GM18909 (cell line): ENCODE measurements around the gene POTEJ.
"Not testable (repeated sequence)": the region's sequence is repeated elsewhere in the genome, so short reads cannot be mapped to it uniquely, and the experiment has no call there.

Source experiments
- ATAC-seq: cut with Tn5 transposase; IDR thresholded peaks from one replicate; pipeline ENCODE4 v1.9.1; 2021; ENCODE audit warnings: mild to moderate bottlenecking; ENCODE audit not compliant: unreplicated experiment, poor library complexity

POTEJ gene

DNA sequence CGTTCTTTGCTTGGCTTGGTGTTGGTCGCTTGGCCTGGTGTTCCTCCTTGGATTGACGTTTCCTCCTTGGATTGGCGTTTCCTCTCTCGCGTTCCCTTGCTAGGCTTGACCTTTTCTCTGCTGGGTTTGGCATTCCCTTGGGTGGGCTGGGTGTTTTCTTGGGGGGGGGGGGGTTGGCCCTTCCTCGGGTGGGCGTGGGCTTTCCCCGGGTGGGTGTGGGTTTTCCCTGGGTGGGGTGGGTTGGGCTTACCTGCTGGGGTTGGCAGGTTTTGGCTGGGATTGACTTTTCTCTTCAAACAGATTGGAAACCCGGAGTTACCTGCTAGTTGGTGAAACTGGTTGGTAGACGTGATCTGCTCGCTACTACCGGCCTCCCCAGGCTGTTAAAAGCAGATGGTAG lies at the start of gene POTEJ:
POTEJ (plus strand) TSS at position 301 of the 400 bp plus-strand sequence; CDS start at position 394, 93 bp downstream.
- not testable (repeated sequence) for ATAC-seq

DNA sequence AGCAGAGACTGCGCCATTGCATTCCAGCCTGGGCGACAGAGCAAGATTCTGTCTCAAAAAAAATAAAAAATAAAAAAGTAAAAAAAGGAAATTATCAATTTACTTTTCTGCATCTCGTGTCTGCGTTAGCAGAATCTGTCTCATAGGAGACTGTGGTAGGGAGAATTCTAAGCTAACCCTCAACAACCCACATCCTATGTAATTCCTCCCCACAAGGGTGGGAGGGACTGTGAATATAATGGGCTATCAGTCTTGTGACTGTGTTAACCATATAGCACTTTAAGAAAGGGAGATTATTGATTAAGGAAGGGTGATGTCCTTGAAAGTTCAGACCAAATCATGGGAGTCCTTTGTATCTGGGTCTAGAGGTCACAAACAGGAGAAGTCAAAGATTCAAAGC lies 45.1 kb upstream of the POTEJ start:
- ATAC-seq, result not testable (repeated sequence)

DNA sequence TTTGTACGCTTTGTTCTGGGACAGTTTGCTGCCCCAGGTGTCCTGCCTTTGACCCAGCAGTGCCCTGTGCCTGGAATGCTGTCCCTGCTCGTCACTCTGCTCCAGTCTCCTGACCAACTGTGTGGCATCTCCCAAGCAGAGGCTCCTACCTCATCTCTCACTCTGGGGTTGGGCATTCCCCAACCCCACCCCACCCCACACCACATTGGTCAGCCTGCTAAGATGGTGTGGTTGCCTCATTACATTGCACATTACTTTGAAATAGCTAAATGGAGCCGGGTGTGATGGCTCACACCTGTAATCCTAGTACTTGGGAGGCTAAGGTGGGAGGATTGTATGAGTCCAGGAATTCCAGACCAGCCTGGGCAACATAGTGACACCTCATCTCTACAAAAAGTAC lies 39.3 kb upstream of the POTEJ start:
- not testable (repeated sequence) for ATAC-seq

DNA sequence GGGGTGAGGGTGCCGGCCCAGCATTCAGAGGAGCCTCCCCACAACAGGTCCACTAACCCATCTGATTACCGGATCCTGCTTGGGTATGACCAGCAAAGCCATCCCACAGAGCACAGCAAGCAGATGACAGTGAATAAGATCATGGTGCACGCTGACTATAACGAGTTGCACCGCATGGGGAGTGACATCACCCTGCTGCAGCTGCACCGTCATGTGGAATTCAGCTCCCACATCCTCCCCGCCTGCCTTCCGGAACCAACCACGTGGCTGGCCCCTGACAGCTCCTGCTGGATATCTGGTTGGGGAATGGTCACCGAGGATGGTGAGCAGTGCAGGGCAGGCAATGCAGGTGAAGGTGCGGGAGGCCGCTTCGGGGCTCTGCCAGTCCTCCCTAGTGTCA lies 37.0 kb upstream of the POTEJ start:
- ATAC-seq, result not testable (repeated sequence)

DNA sequence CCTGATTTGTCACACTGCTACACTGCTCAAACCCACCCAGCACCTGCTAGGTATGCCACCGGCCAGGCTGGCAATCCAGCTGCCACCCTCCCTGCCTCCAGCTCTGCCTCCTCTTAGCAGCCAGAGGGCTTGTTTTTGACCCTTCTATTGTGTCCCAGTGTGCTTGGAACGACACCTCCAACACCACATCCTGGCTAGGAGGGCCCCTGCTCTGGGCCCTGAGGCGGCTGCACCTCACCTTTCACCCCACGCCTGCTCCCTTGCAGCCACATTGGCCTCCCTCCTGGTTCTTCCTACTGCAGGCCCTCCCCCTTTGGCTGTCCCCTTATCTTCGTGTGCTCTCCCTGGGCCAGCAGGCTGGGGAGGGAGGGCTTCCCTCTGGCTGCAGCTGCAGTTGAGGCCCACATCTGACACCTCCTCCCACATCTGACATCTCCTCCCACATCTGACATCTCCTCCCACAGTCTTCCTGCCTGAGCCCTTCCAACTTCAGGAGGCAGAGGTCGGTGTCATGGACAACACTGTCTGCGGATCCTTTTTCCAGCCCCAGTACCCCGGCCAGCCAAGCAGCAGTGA lies 34.9 kb upstream of the POTEJ start:
- not testable (repeated sequence) for ATAC-seq

DNA sequence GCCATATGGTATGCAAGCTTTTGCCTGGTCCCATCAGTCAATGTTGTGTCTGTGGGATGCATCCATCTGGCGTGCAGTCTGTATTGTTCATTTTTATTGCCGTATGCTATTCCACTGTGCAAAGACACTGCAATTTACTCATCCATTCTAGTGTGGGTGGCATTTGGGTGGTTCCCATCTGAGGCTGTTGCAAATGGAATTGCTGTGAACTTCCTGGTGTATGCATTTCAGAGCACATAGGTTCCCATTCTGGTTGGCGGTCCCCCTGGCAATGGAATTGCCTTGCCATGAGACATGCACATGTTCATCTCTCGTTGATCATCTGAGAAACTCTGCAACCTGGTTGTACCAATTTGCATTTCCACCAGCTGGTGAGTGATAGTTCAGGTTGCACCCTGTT lies 33.7 kb upstream of the POTEJ start:
- ATAC-seq, result not testable (repeated sequence)

DNA sequence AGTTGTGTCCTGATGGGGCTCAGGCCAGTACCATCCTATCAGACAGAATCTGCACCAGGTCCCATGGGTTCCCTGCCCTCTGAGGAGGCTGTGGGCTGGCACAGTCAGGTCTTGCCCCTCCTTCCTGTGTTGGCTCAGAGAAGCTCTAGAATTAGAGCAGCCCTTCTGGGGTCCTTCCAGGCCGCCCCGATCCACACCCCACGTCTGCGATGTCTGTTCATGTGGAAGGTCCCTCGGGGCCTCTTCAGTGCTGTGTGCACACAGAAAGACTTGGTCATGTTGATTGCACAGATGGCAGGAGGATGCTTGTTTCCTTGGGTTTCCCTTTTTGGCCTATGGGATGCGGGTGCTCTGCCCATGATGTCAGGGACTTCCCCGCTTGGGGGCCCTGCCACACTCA lies 32.1 kb upstream of the POTEJ start:
- ATAC-seq, result not testable (repeated sequence)

DNA sequence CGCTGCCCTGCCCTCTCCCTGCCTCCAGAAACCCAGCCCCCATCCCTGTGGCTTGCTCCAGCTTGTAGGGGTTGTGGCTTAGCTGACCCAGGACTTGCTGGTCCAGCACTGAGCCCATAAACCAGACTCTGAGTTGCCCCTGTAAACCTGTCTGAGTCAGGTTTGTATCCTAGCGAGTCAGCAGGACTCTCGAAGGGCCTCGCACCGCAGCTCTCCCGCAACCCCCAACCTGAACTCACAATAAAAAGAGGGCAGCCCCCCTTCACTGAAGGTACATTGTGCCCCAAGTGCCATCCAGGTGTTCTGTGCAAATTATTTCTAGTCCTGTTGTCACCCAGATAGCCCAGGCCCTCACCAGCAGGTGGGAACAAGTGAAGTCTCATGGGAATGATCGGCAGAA lies 29.7 kb upstream of the POTEJ start:
- ATAC-seq, result not testable (repeated sequence)

DNA sequence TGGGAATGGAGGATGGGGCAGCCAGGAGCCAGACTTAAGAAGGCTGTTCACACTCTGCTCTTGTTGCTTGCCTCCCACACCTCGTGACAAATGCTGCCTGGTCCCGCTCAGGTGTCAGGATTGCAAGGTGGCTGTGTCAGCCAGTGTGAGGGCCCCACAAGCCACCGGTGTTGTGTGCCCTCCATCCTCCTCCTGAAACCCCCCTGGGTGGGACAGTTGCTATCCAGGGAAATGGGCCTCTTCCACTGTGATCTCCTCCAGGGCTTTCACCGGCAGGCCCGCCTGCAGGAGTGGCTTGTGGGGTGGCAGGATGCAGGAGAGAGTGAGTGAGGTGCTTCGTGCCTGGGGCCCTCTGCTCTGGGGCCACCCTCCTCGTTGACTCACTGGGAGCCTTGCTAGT lies 28.3 kb upstream of the POTEJ start:
- ATAC-seq, result not testable (repeated sequence)

DNA sequence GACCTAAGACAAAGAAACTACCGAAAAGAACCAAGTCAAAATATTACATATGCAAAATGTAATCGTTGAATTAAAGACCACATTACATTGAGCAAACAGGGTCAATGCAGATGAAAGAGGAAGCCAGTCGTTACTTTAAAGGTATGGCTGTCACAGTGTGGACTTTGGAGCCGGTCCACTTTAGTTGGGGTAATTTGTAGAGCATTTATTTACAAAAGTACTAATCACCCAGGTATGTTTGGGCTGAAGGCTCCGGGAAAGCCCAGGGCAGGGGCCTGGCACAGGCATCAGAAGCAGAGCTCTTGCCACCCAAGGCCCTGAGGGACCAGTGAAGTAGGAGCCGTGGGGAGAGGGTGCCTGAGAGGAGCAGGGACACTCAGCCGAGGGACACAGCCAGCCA lies 27.7 kb upstream of the POTEJ start:
- not testable (repeated sequence) for ATAC-seq

DNA sequence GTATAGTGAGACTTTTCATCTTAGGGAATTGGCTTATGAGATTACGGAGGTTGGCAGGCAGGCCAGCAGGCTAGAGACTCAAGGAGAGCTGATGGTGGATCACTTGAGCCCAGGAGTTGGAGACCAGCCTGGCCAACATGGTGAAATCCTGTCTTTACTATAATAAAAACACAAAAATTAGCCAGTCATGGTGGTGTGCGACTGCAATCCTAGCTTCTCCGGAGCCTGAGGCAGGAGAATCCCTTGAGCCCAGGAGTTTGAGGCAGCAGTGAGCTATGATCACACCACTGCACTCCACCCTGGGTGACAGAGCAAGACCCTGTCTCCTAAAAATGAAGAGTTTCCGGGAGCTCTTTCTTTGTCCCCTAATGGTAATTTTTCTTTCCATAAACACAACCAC lies 26.5 kb upstream of the POTEJ start:
- ATAC-seq, result not testable (repeated sequence)

DNA sequence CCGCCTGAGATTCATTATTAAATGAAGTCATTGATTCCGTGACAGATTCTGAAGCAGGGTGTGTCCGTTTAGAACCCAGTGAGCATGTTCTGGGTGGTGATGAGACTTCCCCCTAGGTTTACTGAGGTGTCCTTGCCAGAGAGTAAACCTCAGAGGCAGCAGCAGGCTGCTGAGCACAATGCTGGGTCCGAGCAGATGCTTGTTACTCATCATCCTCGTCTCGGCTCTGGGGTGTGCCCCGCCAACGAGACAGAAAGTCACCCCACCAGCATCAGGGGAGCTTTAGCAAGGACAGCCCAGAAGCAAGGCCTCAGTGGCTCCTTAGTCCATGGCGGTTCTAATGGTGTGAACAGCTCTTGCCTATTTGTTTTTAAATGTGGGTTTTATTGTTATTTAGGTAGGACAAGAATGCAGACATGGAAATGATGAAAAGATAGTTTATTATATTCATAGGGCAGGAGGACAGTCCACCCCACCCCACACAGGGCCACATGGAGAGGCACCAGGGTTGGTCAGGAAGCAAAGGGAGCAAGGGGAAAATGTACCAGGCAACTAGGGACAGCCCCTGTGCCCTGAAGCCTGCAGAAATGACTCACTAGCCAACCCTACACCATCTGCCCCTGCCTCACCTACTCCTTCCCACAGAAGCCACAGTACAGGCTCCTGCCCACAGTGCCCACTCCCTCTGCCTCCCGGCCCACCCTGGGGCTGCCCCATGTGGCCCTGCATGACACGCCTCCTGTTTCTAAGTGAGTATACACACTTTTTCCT lies 22.4 kb upstream of the POTEJ start:
- ATAC-seq, result peak; percentile 84

DNA sequence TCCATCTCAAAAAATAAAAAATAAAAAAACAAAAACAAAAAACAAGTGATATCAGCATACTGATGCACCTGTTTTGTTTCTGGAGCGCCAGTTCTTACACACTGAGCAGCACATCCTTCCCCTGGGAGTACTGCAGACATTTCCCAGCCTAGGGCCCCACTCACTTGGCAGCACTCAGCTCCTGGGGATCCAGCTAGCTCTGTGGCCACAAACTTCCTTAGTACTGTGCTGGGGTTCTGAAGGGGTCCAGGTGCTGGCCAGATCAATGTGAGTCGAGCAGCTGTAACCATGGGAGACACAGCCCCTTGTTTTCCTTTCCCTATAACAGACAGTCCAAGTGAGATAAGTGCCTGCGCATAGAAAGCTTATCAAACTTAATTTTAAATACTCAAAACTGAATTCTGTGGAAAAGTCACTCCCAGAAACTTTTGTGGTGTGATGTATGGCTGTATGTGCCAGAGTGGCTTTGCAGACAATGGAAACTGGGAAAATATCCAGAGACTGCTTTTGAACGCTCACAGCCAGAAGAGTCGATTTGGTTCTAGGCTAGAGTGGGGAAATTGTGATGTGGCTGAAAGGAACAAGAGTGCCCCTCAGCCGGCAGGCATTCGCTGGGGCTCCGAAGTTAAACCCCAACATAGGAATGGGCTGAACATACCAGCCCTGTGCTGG lies 20.9 kb upstream of the POTEJ start:
- not testable (repeated sequence) for ATAC-seq

DNA sequence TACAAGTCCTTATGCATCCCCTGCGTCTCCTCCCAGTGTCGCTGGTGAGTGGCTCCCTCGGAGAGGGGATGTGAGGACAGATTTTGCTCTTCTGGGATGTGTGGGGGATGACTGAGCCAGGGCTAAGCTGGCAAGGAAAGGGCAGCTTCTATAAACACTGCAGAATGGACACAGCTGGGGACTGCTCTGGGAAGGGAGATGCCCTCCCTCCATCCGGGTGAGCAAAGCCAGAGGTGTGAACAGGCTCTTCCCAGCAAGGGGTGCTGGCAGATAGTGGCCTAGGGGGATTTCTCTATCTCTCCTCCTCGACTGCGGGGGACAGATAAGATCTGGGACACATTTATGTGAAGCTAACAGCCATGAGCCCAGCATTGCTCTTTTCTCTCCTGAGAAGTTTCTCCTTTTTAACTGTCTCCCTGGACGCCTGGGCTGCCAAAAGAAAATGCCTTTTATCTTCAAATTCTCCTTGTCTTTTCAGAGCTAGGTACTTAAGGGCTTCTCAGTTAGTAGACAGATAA lies 20.3 kb upstream of the POTEJ start:
- not testable (repeated sequence) for ATAC-seq

DNA sequence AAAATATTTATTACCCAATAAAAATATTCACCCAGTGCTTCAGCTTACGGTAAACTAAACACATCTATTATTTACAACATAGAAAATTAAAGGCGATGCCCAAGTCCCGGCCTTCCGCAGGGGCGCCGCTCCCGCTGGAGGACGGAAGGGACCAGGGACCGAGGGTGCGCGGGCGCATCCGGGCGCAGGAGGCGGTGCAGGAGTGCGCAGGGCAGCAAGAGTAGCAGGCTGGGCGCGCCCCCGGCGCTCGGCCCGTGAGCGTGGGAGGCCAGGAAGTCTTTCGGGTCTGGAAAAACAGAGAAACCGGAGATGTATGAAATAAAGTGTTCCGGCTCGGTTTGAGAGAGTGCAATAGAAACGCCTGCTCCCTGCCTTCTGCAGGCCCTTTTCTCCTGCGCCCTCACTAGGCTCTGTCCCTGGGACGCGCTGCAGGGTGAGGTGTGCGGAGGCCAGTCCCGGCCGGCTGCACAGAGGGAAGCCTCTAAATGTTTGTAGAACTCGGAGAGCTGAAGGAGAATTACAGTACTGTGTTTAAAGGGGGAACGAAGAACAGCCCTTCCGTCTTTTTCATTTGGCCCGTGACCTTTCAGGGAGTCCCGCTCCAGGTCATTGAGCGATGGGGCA lies 18.3 kb upstream of the POTEJ start:
- not testable (repeated sequence) for ATAC-seq

DNA sequence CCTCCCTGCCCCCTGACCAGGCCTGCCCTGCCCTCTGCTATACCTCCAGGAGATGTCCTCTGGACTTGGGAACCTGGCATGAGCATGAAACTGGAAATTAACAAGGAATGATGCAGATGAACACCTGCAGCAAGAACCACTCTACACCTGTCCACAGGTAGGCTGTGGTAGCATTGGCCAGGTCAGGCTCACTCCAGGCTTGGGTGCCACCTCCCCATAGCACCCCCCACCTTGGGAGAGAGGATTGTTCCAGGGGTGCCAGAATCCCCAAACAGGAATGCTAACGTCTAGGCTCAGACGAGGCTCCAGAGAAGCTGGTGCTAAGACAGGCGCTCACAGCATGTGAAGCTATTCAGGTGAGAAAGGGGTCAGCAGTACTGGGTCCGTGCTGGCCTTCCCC lies 17.2 kb upstream of the POTEJ start:
- not testable (repeated sequence) for ATAC-seq

DNA sequence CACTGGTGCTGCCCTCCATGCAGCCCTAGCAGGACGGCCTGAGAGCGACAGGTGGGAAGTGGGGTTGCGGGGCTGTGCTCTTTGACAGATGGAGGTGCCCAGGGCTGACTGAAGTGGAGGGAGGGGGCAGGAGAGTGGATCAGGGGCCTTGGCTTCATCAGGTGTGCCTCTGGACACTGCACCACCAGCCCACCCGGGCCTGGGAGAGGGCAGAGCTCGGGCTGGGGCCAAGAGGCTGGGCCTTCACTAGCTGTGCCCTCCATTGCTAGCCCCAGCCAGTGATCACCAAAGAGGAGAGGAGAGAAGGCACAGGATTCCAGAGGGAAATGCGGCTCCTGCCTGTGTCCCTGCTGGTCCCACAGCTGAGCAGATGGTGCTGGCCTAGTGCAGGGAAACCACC lies 14.5 kb upstream of the POTEJ start:
- not testable (repeated sequence) for ATAC-seq

DNA sequence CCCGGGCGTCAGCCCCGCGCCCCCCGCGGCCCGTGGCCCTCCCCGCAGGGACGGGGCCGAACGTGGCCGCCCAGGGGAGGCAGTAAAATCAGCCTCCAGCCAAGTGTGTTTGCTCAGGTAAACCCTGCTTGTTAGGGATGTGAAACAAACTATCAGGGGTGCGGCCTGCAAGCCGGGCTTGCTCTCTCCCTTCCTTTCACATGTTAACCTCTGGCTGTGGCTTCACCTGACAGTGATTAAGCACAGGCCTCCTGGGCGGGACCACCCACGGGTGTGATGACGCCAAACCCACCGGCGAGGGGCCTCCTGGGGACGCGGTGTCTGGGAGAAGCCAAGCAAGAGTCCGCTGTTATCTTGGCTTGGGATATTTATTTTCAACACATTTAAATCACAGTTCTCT lies 13.2 kb upstream of the POTEJ start:
- not testable (repeated sequence) for ATAC-seq

DNA sequence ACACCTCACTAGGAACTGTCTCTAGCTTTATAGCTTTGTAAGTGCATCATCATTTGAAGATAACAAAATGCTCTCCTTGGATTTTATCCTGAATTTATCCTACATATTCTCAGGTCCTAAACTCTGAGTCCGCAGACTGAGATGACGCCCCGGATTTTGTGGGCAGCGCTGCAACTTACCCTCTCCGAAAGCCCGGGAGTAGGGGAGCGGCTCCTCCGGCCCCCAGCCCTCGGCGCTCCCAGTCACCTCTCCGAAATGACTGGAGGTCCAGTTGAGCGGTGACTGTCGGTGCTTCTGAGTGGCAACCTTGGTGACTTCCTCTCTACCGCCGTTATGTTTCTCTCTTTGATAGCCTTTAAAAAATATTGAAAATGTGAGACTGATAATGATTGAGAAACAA lies 12.8 kb upstream of the POTEJ start:
- not testable (repeated sequence) for ATAC-seq

DNA sequence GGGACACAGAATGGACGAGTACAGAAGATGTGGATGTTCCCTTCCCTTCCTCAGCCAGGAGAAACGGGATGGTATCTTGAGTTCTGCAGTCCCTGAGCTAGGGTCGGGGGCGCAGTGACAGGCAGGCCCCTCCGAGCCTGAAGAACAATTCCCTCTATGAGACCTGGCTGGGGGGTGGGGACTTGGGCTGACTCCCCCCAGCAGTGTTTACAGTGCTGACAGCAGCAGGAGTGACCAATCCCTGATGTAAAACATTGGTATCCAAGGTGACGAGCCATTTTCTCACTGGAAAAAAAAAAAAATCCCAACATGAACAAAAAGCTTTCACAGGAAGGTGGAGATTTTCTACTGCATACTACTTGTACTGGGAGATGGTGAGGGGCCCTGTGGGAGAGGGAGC lies 11.8 kb upstream of the POTEJ start, which contains the start of gene CFC1:
CFC1 (minus strand) TSS at position 183 of the 400 bp plus-strand sequence. CDS start 288 bp downstream, outside the sequence.
- ATAC-seq, result not testable (repeated sequence)
